GM12801 (cell line): ENCODE data around the gene TRAPPC13.

Source experiments
- TF ChIP-seq, protein P1 (sequence below): IDR thresholded peaks from one replicate; pipeline ENCODE4 v1.5.1; 2011; ENCODE audit warnings: control low read depth; ENCODE audit not compliant: insufficient read length; ENCODE audit errors: extremely low read depth

Gene TRAPPC13

DNA sequence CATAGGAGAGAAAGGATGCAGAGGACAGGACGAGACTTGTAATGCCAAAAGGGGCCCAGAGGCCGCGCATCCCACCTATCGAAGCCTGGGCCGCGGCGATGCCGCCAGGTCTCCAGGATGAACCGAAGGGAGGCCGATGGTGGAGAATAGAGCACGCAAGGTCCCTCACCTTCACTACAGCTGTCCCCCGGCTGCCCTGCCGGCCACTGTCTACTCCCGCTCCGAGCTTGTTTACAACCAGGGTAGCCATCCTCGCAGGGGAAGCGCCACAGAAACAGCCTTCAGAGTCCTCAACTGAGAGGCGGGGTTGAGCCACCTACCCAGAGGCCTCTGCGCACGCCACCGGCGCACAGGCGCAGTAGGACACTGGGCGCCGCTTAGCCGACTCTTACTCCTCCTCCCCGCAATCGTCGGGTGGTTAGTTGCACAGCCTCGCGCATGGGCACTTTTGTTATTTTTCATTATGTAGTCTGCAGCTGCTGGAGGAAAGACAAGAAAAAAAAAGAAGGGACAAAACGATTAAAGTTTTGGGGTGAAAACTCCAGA is 729 bp upstream of the TRAPPC13 start, which contains the start of gene TRIM23:
Gene TRIM23 (minus strand): TSS at position 309 of the 546 bp plus-strand sequence. CDS start 59 bp downstream, at position 250.
- TF ChIP-seq, protein P1, sequence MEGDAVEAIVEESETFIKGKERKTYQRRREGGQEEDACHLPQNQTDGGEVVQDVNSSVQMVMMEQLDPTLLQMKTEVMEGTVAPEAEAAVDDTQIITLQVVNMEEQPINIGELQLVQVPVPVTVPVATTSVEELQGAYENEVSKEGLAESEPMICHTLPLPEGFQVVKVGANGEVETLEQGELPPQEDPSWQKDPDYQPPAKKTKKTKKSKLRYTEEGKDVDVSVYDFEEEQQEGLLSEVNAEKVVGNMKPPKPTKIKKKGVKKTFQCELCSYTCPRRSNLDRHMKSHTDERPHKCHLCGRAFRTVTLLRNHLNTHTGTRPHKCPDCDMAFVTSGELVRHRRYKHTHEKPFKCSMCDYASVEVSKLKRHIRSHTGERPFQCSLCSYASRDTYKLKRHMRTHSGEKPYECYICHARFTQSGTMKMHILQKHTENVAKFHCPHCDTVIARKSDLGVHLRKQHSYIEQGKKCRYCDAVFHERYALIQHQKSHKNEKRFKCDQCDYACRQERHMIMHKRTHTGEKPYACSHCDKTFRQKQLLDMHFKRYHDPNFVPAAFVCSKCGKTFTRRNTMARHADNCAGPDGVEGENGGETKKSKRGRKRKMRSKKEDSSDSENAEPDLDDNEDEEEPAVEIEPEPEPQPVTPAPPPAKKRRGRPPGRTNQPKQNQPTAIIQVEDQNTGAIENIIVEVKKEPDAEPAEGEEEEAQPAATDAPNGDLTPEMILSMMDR: no peak

GRCh38 chr5:65625743-65626142 is 916 bp downstream of the TRAPPC13 start:
- TF ChIP-seq, protein P1: no peak

GRCh38 chr5:65630981-65631380 is 6.2 kb downstream of the TRAPPC13 start:
- TF ChIP-seq, protein P1: no peak

GRCh38 chr5:65640240-65640639 is 15.4 kb downstream of the TRAPPC13 start:
- TF ChIP-seq, protein P1: no peak

DNA sequence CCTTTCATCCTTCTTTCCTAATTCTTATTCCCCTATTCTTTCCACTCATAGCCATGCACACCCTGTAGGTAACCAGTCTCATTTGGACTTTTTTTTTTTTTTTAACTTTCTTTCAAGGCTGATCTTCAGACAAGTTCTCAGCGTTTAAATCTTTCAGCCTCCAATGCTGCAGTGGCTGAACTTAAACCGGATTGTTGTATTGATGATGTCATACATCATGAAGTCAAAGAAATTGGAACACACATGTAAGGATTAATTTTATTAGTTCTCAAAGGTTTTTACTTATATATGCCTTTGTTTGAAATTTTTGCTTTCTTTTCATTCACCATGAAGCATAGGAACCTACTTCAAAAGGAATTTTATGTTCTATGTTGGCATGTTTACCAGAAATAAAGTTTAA is 22.1 kb downstream of the TRAPPC13 start:
- TF ChIP-seq, protein P1: no peak

DNA sequence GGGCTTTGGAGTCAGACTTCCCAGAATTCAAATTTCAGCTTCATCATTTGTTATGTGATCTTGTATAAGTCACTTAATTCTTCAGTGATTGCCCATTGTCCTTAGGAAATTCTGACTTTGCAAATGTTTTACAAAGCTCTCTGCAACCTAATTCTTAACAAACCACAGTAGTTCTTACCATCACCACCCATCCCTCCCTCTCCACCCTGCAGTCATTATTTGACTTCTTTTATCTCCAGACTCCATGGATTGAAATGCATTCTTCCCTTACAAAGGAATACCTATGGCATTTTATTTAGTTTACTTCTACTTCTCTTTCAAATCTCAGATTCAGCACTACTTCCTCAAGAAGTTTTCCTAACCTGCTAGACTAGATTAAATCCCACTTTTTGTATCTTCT is 23.1 kb downstream of the TRAPPC13 start:
- TF ChIP-seq, protein P1: no peak

DNA sequence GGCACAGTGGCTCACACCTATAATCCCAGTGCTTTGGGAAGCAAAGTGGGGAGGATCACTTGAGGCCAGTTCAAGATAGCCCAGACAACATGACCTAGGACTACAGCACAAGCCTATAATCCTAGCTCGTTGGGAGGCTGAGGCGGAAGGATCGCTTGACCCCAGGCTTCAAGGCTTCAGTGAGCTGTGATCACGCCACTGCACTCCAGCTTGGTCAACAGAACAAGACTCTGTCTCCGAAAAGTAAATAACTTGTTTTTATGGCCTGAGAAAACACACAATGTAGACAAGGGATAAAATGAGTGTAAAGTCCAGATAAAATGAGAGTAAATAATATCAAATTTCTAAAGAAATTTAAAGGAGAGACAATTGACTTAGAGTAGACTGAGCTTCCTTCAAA is 26.3 kb downstream of the TRAPPC13 start:
- TF ChIP-seq, protein P1: no peak
